ENCODE data around the gene PPP1R15B.
A peak's percentile ranks its signal among the peaks of the same experiment; 100 is the strongest.

The PPP1R15B gene

DNA sequence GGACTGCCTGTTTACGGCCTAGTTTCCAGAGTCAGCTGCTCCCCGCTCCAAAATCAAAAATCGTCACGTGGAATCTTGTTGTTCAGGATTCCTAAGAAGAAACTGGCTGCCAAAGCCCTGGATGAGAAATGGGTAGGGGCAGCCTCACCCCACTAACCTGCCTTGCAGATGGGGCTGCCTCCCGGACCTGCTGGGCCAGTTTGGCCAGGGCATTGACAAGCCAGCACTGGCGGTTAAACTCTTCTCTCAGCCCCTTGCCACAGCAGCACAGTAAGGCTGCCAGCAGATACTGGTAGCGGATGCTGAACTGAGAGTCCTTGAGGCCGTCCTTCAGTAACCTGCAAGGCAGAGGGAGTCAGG, 31.6 kb upstream of the PPP1R15B start:
- DNase-seq: no peak

DNA sequence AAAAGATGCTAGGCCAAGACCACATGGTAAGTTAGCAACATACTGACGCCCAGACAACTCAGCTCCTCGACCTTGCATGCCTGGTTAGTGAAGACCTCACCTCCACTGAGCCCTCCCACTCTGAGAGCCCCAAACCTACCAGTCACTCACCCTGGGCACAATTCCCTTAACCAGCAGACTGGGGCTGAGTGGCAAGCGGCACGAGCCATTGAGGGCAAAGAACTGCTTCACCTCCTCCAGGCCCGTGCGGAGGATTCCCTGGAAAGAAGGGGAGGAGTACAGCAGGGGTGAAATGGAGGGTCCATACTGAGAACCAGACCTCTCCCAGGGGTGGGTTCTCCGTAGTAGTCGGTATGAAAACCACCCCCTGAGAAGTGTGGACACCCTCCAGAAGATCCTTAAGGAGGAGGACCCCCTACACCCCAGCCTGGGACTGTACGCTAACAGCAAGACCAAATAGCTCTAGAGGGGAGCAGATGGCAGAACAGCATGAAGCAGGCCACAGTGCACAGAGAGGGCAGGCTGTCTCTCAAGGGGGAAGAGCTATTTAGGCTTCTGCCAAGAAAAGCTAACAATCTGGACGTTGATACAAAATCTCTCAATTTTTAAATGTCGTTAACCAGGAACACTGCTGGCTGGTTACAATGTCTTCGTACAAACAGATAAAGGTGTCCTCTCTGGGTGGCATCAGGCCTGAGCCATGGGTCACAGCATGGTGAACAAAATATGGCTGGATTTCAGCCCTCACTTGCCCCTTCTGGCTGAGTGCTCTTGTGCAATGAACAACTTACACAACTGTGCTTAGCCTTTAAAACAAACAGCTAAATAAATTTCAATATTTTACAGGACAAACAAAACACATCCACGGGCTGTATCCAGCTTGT, 31.0 kb upstream of the PPP1R15B start:
- DNase-seq: no peak

DNA sequence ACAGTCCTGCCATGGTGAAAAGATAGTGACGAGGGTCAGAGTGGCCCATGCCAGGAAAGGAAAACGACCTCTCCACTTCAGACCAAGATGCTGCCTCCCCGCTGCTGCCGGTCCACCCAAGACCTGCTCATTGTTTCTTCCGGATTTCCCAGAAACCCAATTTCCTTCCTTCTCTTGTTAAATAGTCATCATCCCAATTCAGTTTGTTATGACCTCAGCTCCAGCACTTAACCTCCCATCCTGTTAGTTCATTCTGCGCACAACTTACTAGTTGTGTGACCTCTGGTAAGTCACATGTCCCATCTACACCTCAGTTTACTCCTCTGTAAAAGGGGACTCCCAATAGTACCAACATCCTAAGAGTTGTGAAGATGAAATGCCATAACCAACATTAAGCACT, 29.9 kb upstream of the PPP1R15B start:
- DNase-seq: no peak

DNA sequence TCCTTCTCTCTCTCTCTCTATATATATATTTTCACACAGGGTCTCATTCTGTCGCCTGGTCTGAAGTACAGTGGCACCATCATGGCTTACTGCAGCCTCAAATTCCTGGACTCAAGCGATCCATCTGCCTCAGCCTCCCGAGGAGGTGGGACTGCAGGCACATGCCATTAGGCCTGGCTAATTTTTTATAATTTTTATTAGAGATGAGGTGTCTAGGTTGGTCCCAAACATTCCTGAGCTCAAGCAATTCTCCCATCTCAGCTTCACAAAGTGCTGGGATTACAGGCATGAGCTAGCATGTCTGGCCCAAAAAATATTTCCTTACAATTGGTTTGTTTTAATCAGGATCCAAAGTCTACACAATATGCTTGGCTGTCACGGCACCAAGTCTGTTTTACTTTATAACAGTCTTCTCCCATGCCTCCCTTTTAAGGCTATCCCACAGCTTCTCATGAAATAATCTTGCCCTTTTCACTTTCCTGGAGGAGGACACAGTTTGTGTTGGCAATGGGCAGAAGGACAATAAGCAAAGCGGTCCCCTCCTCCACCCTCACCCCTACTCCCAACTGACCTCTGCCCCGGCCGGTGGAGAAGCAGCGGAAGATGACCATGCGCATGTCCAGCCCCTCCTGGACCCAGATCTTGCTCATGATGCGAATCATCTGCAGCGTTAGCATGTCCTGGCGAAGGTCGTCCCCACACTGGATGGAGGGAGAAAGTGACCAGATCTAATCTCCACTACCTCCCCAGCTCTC, 28.2 kb upstream of the PPP1R15B start:
- DNase-seq: no peak

DNA sequence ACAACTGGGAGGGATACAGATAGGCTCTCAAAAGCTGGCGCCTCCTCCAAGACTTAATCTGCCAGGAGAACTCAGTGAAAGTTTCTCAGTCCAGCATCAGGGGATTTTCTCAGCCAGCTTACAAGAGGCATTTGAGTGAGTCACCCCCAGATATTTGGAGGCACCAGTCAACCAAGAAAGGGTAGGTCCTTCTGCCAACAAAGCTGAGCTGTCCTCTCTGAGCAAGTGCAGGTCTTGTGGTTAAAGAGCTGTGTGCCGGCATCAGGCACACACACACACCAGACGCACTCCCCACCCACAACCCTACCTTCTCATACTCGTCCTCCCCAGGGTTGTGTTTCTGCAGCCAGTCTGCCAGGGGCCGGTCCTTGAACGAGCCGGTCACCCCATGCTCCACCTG, 27.0 kb upstream of the PPP1R15B start:
- peak; percentile 56 for DNase-seq

DNA sequence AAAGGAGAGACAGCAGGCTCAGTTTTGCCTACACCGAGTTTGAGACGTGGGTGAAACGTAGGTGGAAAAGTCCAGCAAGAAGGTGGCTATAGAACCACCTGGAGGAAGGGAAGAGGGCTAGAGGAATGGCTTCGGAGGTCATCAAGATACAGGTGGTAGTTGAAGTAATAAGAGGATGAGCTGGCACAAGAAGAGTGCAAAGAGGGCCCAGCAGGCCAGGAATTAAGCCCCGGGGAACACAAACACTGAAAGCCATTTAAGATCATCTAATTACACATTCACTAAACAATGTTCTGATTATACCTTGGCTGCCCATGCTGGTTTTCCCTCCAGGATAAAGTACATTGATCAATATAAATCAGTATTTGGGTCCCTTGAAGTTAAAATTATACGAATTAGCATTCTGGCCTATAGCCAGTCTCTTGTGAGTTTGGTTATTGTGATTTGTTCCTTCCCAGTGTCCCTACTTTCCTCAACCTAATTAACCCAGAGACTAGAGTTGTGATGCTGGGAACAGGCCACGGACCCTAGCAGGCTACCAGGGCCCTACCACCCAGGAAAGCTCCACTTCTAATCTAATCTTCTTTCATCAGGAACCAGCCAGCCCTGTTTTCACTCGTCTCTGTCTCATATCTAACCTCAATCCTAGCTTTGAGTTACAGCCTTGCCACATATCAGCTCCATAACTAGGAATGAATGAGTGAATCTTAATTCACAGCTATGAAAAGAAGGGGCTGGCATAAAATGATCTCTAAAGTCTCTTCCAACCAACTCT, 26.4 kb upstream of the PPP1R15B start:
- DNase-seq: no peak

DNA sequence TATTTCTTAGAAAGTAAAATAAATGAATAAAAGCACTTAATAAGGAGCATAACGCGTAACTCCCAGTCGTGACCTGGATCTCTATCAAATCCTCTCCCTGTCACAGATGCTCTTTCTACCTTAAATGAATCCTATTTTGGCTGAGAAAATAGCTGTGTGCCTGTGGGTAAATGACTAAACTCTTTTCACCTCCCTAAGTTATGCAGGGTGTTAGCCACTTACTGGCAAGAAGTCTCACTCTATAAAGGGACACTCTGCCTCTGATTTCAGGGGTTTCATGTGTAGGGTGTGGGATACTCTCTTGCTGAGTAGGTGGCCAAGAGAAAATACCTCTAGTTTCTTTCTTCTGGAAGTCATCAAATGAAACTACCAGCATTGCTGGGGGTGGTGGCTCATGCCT, 24.3 kb upstream of the PPP1R15B start:
- DNase-seq: no peak

DNA sequence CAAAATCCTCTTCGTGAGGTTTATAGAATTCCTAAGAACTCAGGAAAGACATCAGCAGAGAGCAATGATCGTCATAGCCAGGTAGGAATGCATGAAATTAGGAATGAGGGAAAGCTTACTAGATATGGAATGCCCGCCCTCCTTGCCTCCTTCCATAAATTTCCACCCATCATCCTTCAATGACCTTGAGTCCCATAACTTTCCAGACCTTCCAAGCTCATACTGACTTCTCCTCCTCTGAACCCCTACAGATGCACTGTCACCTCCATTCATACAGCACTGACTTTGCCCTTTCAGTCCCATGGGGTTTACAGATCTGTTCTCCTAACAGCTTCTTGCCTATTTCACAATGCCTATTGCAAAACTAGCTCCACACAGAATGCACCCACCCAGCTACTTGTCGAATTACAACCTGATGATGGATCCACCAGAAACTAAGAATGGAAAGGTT, 23.8 kb upstream of the PPP1R15B start:
- no peak for DNase-seq

DNA sequence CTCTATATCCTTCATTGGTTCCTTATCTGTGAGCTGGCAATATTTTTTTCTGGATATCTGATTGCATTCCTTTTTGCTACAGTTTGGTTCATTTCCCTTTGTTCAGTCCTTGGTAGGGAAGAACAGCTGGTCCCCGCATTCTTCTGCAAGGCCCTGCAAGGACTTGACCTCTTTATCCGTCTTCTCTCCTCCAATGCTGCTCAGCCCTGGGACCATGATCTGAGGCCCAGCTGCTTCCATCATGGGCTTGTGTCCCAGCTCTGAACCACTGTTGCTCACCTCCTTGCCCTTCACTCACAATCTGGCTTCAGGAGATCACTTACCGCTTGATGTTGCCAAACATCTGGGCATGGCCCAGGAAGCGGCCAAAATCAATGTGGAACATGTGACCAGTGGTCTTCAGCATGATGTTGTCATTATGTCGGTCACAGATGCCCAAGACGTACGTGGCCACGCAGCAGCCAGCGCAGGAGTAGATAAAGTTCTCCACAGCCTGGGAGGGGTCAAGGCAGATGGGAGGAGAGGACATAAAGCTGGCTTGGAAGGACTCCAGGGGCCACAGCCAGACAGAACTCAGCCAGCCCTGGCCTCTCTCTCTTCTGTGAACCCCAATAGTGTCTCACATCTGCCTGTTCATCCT, 22.6 kb upstream of the PPP1R15B start:
- DNase-seq: no peak

DNA sequence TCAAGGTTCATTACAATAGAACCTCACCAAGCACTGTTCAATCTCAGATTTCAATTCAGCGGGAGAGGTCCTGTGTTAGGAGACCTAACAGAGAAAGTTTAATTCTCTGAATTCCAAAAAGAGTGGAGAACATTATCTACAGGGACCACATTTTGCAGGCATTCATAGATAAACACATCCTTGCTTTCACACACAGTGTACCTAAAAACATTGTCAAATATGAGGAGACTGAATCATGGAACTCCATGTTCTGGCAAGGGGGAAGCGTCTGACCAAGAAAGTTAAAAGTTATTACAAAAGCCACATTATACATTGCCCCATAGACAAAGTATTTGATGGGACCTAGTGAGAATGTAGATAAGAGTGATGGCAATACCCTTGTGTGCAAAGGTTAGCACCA, 21.1 kb upstream of the PPP1R15B start:
- DNase-seq: no peak

DNA sequence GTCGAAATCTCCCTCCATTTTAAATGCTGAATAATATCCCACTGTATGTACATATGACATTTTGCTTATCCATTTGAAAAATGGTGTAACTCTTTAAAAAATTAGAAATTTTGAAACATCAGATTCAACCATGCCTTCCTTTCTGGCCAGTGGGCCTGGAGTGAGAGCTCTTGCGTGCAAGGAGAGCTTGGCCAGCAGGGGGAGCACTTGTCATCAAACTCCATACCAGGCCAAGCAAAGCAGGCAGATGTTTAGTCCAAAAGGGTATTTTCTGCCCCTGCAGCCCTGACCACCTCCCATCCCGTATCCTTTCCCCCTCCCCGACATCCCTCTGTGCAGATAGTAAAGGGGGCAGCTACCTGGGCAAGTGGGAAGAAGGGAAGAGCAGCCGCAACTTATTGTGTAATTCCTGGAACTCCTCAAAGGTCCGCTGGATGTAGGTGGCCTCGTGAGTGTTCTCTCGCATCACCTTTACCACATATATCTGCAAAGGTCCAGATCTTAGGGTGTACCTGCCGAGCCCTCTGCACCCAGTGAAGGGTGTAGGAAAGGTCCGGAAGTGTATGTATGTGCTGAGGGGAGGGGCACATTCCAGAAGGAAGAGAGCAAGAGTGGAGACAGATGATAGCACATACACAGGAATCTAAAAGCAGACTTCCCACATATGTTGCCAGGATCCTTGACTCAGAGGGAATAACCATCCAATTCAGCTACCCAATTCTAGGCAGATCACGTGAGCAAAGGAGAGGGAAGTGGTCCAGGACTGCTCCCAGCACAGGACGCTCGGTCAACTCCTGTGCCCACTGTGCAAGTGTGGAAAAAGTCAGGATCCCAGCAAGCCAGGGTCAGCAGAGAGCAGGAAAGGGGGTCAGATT, 19.9 kb upstream of the PPP1R15B start:
- DNase-seq: peak; percentile 75

DNA sequence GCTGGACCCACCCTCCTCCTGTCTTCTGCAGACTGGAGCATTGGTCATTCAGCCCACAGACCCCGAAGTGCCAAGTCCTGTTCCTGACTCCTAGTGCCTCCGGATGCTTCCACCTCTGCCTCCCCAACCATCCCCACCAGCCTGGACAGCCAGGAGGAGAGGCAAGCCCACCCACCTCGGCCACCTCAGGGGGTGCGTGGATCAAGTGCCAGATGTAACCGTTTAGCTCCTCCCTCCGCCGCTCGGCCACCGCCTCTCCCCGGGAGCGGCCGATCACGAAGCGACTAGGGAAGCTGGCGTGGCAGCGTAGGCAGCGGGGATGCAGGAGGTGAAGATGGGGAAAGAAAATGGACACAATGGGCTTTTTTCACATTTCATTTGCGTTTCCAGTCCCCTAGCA, 18.1 kb upstream of the PPP1R15B start:
- DNase-seq: no peak

DNA sequence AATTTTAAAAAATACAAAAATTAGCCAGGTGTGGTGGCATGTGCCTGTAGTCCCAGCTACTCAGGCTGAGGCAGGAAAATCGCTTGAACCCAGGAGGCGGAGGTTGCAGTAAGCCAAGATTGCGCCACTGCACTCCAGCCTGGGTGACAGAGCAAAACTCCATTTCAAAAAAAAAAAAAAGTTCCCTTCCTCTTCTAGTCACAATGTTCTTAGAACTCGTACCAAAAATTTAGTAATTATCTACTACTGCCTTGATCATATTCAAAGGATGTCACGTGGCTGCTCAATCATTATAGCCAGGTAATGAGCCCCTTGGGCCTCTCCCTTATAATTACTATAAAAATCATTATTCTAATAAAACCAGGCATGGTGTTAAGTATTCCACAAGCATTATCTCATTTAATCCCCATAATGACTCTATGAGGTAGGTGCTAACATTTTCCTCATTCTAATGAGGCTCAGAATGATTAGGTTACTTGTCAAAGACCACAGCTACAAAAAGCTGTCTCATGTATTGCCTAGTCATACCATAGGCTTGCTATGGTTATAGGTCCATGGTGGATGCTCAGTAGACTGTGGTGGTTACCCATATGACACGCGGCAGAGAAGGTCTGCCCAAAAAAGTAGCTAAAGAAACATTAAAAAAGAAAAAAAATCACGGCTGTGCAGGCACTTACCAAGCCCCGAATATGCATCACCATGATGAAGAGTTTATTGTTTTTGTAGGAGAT, 15.5 kb upstream of the PPP1R15B start:
- DNase-seq: no peak

DNA sequence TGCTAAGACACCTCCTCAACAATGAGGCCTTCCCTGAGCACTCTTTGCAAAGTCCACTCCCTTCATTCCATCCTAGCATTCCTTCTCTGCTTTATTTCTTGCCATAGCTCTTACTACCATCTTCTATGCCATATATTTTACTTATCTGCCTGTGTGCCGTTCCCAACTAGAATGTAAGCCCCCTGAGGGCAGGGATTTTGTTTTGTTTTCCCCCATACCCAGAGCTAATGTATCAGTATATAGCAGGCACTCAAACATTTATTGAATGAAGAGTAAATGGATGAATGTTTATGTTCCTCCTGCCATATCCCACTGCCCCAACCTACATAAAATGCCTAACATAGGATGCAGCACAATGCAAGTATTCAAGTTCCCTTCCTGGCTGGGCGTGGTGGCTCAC, 14.9 kb upstream of the PPP1R15B start:
- no peak for DNase-seq

DNA sequence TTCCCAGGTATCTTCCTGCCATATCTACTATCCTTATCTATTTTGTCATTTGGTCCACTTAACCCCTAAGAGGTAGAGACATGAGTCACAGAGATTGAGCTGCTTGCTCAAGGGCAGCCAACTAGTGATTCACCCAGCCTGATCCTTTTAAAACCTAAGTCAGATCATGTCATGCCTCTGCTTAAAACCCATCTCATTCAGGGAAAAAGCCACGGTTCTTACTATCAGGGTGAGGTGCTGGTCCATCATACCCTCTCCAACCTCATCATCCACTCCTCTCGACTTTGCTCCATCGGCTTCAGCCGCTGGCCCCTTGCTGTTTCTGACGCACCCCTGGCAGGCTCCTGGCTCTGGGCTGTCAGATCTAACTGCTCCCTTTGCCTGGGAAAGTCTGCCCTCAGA, 14.4 kb upstream of the PPP1R15B start:
- no peak for DNase-seq

DNA sequence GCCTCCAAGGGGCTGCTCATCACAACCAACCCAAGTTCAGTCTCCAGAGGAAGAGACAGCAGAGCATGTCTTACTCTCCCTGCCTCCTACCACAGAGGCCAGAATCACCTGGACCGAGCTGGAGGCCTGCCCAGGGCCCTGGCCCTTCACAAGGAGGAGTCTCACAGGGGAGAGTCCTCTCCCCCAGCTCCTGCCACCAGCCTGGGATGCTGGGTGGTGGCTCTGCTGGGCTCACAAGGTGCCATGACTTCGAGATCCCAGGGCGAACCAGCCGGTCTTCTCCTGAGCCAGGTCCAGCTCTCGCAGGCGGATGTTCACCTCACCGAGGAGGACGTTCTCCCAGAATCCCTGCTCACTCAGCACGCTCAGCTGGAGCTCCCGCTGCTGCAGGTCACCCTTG, 13.0 kb upstream of the PPP1R15B start:
- DNase-seq: no peak

DNA sequence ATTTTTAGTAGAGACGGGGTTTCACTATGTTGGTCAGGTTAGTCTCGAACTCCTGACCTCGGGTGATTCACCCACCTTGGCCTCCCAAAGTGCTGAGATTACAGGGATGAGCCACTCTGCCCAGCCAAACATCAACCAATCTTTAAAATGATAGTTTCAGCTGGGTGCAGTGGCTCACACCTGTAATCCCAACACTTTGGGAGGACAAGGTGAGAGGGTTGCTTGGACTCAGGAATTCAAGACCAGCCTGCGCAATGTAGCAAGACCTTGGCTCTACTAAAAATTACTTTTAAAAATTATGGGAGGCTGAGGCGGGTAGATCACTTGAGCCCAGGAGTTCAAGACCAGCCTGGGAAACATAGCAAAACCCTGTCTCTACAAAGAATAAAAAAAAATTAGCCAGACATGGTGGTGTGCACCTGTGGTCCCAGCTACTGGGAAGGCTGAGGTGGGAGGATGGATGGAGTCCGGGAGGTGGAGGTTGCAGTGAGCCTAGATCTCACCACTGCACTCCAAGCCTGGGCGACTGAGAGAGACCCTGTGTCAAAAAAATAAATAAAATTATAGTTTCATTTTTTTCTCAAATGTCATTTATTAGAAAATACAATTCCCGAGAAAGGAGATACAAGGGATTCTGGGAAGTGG, 10.6 kb upstream of the PPP1R15B start:
- peak; percentile 16 for DNase-seq

DNA sequence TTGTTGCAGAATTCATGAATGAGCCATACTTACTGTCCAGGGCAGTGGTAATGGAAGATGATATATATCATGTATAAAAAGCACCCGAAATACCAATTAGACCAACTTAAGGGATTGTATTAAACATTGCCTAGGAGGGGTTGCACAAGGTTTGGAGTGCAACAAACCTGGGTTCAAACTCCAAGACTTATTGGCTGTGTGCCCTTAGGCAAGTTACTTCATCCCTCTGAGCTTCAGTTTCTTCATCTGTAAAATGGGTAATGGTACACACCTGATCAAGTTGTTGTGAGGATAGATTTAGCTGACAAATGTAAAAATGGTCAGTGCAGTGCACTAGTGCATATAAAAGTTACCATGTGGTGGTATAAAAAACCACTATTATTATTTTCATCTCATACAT, 9.8 kb upstream of the PPP1R15B start:
- DNase-seq: no peak

DNA sequence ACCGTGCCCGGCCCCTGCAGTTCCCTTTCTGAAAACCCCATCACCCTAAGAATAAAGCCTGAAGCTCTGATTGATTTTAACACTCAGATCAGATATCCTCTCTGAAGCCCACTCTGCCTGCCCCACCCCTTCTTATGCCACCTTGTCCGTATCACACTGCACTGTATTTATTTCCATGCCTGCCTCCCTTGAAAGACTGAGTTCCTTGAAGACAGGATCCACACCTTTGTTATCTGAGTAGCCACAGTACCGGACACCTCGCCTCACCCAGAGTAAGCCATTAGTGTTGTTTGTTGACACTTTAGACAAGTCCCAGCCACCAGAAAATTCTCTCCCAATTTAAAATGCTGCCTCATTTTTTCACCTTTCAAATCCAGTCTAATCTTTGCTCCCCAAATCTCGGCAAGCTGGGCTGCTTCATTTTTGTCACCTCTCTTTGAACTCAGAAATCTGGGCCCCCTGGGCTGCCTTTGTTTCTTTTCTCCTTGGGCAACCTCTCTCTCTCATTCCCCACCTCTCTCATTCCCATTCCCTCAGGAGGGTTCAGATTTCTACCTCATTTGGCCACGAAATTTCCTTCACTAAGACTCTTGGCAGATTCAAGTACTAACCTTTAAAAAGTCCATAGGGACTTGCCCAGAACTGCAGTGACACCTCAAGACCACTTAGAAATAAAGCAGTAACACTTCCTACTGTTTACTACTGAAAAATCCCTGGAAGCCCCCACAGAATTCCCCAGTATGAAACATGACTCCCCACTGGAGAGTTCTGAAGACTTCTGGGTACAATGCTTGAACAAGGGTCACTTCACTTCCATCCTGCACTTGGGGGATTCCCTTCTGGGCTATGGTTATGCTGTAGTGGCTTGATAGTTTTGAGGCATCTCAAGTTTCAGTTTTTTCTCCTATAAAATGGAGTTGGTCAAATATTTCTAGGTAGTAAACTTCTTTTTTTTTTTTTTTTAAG, 8.7 kb upstream of the PPP1R15B start:
- no peak for DNase-seq

DNA sequence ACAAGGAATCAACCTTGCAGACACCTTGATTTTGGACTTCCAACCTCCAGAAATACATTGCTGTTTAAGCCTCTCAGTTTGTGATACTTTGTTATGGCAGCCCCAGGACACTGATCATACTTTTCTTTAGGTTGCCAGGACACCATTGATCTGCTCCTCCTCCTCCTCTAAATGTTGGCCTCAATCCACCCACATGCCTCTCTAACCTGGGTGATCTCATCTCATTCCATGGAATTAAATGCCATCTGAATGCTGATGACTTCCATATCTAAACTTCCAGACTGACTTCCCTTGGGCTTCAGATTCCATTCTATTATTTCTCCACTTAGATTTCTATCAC, 7.4 kb upstream of the PPP1R15B start:
- DNase-seq: no peak
